UCSD-AML1 (cell line): Measurements from ENCODE around the gene NADK.

Experiments used
- DNase-seq: peaks from one replicate; lab custom pipeline; 2025; ENCODE audit not compliant: unreplicated experiment; lab: John Stamatoyannopoulos, UW

The NADK gene

DNA sequence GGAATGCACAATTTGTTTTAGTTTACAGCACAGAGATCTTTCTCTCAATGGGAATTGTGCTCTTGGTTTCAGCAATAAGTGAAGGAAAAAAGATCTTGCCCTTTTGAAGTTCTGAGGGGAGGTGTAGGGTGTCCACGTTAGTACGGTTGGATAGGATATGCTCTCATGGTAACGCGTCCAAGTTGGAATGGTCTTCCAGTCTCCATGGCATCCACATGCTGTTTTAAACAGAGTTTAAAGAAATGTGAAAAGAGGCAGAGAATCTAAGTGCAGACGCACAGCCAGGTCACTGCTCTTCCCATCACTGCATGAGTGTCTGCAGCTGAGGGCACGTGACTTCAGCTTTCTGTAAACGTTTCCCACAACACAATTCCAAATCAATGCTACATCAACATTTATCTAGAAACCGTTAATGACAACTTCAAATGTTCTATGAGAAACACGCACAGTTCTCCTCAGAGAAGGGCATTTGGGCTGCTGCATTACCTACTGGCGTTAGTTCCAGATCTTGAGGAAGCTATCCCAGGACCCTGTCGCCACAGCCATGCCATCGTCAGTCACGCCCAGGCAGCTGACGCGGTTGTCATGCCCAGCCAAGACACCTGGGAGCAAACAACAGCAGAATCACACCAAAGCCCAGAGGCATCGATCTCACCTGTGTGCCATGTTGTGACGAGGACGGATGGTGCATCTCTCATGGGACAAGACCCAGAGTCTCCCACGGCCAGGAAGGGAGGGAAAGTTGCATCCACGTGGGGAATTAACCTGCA lies 8.8 kb upstream of the NADK start:
- no peak for DNase-seq

DNA sequence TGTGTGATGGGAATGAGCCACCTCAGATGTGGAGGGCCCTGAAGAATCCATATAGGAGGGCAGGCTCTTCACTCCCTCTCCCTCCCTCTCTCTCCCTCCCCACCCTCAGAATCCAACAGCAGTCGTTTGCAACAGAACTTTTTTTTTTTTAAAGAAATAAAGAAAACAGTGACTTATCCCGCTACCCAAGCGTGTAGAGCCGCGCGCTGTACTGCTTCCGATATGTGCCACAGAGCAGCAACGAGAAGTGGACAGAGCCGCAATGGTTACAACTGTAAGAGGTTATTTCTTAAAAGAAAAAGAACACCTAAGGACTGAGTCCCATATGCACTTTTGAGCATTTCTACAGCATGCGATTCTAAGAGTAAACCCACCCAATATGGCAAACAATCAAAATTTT lies 7.4 kb upstream of the NADK start:
- no peak for DNase-seq

DNA sequence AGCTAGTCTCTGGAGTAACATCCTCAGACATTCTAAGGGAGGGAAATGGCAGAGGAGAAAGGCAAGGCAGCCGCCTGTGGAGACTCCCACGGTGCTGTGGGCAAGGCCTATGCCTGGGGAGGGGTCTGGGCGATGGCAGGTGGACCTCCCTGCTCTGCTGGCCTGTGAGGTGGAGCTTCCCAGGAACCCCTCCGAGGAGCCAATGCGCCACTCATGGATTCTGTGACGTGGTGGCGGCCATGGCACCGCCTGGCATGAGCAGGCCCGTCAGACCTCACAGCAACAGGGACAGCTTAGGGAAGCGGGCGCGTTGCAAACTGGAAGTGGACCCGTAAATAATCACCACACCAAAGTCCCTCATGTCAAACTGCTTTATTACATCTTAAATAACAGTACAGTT lies 6.7 kb upstream of the NADK start:
- no peak for DNase-seq

DNA sequence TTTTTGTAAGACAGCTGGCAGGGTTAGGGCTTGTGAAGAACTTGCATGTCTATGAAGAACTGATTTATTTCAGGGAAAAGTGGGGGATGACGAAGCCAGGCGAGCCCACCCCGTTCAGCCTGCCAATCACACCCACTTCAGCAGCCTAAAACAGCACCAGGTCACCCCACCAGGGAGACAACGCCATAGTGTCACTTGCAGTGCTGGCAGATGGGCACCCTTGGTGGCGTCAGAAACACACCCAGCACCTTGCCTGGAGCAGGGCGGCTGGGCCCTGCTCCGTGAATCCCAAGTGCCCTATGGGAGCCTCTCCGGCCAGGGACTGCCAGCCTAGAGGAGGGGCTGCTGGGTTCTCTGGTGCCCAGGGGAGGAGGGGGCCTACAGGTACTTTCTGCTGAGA lies 5.0 kb upstream of the NADK start:
- no peak for DNase-seq

DNA sequence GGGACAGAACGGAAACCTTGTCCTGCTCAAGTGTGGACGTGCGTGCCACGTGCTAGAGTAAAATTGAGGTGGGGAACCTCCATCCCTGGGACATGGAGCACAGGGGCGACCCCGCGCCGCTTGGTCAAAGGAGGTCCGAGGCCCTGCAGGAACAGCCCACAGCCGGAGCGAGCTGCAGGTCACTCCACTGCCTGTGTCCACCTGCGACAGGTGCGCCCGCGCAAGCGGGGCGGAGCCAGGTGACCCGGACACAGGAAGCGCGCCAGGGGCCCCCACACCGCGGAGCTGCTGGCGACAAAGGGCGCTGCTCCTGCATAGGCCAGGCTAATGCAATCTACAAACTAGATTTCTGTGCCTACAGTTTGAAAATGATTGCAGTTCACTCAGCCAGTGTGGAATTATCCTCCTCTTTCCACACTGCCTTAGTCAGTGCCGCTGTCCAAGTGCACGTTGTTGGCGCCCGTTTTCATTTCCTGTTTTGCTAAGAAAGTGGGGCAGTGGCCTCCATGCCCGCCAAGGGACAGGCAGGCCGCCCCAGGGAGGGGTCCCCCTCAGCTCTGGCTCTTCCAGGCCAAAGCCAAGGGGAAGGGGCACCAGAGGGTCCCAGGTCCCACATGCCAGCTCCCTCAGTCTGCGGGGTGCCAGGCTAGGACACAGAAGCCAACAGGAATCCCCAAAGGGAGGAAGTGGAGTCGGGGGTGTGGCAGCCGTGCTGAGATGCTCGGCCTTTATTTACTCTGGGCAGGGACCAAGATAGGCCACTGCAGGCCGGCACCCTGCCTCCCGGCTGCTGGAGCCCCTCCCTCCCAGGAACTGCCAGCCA lies 4.3 kb upstream of the NADK start:
- peak; percentile 43 for DNase-seq

DNA sequence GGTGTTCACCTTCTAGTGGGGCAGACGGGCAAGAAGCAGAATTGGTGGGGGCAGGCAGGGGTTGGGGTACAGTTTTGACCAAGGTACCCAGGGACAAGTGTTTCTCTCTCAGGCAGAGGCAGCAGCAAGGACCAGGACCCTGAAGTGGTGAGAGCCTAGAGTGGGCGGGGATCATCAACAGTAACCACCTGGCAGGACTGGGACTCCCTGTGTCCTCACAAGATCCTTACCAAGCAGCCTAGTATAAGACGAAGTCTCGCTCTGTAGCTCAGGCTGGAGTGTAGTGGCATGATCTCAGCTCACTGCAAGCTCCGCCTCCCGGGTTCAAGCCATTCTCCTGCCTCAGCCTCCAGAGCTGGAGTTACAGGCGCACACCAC lies 3.2 kb upstream of the NADK start:
- no peak for DNase-seq

DNA sequence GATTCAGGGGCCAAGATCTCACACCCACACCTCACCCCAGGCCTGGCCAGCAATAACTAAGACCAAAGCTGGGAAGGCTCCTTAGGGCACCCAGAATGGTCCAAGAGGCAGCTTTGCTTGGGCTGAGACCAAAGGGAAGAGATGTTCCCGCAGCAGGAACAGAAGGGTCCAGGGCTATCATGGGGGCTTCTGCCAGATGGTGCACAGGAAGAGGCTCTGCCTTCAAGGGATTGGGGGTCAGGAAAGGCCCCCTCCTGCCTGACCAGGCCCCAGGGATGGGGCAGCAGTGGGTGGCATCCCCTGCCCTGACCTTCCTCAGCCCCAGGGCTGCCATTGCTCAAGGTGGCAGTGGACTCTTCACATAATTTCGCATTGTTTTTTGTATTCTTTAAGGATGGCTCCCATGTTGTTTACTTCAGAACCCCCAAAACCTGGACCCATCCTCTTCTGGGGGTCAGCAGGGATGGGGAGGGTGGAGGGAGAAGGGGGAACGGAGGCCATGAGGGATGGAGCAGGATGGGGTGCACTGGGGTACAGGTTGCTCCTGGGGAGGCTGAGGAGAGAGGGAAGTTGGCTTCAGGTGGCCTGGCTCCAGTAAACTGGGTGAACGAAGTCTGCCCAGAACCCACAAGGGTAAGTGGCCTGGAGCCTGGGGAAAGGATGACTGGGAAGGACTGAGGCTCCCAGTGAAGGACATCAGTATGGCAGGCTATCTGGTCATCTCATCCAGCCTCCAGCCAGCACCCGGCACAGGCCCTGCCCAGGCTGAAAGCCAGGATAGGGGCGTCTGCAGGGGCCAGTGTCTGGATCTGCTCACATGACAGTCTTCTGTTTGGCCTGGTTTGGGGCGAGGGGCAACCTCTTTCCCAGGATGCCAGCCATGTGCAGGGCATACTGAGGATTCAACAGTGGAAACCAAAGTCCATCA lies 2.6 kb upstream of the NADK start:
- DNase-seq = no peak

DNA sequence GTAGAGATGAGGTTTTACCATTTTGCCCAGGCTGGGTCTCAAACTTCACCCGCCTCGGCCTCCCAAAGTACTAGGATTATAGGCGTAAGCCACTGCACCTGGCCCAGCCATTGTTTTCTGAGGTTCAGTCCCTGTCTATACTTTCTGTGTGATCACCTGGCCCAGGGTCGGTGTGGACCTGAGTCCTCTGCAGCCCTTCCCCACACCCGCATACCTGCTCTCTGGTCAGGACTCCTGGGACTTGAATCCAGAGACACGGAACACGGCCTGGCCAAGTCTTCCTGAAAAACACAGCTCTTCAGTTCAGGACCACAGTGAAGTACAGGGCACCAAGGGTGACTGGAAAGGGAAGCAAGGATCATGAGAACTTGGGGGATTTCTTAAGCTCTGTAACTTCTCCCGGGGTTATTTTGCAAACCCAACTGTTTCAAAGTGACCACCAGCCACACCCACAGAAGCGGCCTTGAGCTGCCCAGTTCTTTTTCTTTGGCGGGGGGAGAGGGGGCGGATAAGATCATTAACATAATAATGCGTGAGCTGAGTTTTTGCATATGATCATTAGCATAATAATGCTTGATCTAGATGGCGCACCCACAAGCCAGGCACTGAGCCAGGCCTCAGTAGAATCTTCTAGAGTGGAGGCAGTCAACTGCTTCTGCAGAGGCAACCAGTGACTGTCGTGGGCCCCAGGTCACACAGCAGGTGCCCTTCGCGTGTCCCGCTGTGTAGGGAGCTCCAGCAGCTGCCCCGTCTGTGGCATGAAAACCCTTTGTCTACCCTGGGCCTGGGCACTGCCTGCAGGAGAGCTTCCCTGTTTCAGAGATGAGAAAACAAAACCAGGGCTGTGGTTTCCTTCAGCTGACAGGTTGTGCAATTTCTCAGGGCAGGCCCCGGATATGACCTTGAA lies 1.7 kb upstream of the NADK start:
- peak; percentile 77 for DNase-seq

DNA sequence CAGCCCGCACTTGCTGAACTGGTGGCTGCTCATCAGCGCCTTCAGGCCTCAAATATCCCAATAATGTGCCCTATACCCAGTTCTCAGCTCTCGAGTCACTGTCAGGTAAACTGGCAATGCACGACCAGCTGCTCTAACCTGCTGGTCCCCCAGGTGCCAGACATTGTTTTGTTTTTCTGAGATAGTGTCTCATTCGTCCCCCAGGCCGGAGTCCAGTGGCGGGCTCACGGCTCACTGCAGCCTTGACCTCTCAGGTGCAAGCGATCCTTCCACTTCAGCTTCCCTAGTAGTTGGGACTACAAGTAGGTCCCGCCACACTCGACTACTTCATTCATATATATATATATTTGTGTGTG lies 1.0 kb upstream of the NADK start:
- no peak for DNase-seq

DNA sequence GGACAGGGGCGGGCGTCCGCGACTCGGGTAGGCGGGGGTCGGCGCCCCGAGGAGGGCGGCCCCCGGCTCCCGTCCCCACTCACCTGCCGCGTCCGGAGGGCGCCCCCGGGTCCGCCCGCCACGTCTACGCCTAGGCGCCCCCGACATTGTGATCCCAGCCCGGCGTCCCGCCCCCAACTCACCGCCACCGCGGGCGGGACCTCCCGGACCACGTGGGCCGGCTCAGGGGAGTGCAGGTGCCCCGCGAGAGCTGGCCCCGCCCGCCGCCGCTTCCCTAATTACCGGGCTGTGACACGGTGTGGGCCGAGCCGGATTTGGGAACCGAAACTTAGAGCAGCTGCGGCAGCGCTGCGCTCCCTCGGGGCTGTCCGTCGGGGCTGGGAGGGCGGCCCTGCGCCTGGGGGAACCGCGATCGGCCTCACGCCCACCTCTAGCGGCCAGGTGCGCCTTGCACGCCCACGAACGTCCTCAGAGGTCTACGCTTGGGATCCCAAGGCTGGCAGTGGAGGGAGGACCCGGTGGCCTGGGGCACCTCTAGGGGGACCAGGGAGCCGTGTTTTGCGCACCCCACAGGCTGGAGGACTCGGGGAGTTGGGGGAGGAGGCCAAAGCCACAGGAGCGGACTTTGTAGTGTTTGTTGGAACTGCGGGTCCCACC lies 521 bp upstream of the NADK start:
- peak; percentile 70 for DNase-seq

DNA sequence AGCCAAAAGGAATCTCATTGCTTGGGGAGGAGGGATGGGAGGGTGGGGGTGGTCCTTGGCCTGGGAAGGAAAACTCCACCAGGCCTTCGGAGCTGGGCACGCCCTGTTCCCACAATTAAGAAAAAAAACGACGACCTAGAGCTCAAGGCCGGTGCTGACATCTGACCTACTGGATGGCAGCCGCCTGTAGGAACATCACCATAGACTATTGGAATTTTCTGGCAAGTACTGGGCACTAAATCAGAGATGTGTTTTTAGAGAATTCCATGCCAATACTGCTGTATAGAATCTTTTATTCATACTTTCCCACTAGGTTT lies 729 bp downstream of the NADK start:
- no peak for DNase-seq

DNA sequence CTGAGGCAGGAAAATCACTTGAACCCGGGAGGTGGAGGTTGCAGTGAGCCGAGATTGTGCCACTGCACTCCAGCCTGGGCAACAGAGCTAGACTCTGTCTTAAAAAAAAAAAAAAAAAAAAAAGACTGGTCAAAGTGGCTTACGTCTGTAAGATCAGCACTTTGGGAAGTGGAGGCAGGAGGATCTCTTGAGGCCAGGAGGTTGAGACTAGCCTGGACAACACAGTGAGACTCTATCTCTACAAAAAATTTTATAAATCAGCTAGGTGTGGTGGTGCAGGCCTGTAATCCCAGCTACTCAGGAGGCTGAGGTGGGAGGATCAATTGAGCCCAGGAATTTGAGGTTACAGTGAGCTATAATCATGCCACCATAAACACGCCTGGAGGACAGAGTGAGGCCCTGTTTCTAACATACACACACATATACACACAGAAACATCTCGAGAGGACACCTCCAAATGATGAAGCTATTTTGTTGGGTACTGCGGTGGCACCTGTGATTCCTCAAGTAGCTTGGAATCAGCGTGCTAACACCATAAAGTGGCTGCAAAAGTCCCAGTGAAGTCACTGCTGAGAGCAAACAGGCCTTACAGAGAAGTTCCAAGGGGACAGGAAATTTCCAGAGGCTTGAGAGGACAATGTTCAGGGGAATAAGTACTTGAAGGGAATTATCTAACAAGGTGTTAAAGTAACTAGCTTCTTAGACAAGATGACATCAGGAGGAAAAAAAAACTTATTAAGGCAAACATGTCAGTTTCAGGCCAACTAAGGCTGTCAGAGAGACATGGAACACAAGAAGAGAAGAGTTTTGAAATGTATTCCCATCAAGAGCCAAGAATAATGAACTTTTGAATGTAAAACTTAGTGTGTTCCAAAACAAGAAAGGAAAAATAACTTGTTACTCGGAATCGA lies 1.3 kb downstream of the NADK start:
- no peak for DNase-seq

DNA sequence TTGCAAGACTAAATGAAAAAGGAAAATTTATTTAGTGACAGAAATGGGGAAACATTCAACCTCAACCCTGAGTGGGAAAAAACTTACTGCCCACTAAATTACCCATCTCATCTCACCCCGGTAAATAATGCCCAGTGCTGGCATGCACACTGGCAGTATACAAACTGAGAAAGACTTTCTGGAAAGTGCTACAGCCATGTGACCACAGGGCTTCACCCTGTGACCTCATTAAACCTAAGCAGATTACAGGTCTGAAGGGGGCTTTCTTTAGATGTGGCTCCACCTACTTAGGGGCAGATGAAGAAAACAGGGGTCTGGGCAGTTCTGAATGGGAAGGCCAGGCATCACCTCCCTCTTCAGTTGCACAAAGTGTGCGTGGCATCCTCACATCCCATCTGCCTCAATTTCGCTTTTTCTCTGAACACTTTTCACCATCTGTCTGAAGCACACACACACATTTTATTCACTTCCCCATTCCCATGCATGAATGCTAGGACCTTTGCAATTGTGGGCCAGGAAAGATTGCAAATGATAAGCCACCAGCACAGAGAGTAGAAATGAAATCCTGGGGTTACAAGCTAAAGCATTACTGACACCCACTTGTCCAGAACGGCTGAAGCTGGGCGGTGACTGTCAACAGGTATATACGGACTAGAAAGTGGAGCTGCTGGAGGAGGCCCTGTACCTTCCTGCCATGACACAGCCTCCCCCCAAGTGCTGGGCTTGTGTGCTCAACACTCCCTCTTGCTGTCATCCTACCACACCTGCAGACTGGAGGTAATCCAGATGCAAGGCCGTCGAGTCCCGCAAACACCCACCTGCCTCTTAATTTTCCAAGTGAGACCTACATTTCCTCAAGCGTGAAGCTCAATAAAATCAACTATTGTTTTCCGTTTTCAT lies 2.7 kb downstream of the NADK start:
- no peak for DNase-seq

DNA sequence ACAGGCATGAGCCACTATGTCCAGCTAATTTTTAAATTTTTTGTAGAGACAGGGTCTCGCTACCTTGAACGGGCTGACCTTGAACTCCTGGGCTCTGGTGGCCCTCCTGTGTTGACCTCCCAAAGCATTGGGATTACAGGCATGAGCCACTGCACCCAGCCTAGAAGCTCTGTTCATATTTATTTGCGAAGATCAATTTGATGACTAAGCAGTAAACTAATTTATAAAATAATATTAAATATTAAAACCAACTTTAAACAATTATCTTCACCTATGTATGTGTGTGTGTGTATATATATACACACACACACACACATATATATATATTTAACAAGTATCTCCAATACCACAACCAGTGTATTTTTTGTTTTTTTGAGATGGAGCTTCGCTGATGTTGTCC lies 4.4 kb downstream of the NADK start:
- no peak for DNase-seq

DNA sequence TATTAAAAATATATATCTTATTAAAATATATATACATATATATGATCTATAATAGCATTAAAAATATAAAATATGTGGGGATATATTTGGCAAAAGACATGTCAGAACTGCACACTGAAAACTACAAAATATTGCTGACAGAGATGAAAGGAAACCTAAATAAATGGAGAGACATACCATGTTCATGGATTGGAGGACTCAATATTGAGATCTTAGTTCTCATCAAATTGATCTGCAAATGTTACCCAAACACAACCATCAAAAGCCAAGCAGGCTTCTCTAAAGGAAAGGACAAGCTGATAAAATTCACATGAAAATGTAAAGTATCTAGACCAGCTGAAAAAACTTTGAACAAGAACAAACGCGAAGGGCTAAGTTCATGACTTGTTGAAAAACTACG lies 7.2 kb downstream of the NADK start:
- no peak for DNase-seq

DNA sequence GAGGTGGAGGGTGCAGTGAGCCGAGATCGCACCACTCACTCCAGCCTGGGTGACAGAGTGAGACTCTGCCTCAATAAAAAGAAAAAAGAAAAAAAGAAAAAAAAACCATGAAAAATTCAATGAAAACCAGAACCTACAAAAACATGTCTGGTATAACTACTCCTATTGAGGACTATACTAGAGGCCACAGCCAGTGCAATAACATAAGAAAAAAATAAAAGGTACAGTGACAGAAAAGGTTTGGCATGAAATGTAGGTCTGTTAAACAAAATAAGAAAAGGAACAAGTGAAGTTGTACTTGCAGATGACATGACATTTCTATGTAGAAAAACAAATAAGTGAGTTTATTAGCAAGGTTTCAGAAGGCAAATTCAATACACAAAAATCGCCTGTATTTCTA lies 8.2 kb downstream of the NADK start:
- DNase-seq = no peak

DNA sequence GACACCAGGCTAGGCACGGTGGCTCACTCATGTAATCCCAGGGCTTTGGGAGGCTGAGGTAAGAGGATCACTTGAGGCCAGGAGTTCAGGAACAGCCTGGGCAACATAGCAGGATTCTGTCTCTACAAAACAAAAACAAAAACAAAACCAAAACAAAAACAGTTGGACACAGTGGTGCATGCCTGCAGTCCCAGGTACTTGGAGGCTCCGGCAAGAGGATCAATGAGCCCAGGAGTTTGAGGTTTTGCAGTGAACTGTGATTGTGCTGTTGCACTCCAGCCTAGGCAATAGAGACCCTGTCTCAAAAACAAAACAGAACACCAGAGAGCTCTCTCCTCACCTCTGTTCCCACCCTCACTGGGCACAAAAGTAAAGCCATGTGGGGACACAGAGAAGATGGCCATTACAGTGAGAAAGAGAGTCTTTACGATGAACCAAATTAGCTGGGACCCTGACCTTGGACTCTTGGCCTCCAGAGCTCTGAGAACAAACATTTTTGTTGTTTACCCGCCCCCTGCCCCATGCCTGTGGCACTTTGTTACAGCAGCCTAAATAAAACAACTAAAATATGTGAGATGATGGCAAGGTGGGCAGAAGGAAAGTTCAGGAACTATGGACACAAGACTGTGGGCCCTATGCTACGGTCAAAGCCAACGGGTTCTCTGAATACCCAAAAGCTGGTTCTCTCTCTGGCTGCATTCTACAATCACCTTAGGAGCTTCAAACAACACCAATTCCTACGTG lies 9.8 kb downstream of the NADK start:
- DNase-seq = no peak
